ENCODE results near the gene GABRR1.
A peak's percentile ranks its signal among the peaks of the same experiment; 100 is the strongest.
"Not testable (repeated sequence)": the region's sequence is repeated elsewhere in the genome, so short reads cannot be mapped to it uniquely, and the experiment has no call there.

Gene GABRR1

DNA sequence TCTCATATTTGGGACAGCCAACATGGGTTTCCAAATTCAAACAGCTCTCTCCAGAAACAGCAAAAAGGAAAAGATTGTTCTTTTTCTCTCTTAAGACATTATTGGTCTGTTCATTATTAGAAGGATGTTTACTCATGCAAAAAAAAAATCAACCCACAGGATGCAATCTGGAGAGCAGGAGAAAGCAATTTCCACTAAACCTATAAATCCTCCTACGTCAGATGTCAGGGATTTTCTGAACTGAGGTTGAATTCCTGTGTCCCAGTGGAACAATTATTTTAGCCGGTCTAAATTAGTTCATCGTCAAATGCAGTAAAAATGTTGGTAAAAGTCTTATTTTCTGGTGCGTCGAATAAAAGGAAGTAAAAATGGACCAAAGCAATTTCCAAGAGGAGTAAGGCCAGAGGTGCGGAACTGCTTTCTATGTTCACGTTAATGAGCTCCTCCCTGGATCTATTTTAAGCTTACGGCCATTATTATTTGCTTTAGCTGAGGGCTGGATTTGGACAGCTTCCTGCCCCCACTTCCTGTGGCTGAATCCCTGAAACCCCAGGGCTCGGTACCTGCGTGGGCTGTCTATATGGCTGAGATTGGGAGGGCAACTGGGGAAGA, at the start of gene GABRR1:
GABRR1 (minus strand) TSS at position 60 of the 612 bp plus-strand sequence; CDS start at position 24, 36 bp downstream.
- no peak for DNase-seq (ENCODE audit: low spot score)

DNA sequence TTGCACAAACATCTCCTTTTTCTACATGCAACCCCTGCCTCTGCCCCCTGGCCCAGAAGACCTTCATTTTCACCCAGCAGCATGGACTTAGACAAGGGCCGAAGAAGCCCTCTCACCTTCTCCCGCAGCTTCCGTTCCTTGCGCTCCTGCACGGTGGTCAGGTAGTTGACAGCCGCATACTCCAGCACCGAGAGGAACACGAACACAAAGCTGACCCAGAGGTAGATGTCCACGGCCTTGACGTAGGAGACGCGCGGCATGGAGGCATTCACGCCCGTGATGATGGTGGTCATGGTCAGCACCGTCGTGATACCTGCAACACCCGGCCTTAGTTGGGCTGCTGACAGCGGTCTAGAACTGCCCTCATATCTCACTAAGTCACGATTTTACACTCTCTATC, 47.1 kb upstream of the GABRR1 start:
- DNase-seq (ENCODE audit: low spot score): no peak

DNA sequence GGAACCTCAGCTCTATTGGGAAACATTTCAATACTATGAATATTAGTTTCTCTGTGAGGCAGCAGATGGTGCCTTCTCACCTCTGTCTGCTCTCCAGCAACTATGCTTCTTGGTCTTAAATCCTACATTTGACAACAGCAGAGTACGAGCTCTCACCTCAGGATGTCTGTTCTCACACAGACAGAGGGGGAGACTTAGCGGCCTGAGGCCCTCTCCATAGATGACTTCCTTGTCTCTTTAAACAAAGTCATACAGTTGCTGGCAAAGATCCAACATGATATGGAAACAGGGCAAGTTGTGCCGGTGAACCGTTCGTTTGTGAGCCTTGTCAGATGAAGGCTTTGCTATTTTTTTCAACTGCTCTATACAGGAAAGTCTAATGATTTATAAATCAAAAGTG, 43.7 kb upstream of the GABRR1 start:
- DNase-seq (ENCODE audit: low spot score): no peak

DNA sequence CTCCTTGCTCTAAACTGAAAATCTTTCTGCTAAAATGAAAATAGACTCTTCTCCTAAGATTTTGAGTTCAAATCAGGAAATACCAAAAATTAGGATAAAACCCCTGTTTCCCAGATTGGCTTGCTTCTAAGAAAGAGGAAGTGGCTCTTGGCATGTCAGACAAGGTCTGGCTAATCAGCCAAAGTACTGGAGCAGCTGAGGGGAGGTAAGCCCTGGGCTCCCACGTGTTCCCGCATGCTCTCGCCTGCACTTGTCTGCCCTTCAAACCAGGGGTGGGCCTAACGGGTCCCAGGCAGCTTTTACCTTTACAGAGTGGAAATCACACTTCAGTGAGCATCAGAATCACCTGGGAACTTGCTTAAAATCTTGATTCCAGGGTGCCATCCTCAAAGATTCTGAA, 43.2 kb upstream of the GABRR1 start:
- no peak for DNase-seq (ENCODE audit: low spot score)

DNA sequence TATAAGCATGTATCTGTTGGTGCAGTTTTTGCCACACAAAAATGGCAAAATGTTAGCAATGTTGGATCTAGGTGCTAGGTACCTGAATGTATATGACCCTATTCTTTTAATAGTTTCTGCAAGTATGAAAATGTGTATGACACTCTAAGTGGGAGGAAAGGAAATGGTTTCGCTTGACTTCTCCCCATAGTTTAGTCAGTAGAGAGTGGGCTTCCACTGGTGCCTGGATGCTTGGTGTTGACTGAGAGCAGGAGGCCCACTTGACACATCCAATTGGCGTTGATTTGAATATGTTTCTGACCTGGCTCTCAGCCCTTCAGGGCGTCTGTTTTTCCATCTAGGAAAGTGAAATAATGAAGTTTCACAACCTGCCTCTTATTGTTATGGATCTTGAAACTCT, 41.8 kb upstream of the GABRR1 start:
- DNase-seq (ENCODE audit: low spot score): no peak

DNA sequence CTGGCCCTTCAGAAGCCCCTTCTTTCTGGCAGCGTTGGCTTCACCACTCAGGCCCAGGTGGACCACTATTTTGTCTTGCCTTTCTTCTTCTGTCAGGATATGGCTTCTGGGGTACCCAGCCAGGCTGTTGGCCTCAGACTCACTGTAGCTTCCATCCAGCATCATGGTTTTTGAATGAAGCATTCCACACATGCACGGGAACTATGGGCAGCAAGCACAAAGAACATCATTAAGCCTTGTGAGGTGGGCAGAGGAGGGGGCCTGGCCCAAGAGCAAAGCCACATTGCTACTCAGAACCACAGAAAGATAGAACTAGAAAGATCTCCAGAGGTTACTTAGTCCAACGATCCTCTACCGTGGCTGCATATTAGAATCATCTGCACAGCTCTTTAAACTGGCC, 40.6 kb upstream of the GABRR1 start:
- no peak for DNase-seq (ENCODE audit: low spot score)

DNA sequence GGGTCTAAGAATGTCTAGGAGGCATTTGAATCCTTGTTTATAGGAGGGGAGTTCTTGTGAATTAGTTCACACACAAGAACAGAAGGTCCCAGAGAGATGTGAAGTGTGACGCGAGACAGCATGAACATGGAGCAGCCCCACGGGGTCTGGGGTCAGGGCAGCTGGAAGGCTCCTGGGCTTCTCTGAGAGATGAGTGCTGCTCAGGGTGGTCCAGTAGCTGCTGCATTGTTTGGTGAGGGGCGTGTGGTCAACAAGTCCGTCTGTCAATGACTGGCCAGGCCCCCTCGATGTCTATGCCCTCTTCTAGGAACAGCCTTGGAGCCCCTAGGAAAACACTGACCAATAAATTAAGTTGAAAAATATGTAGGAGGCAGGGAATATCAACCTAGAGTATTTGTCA, 40.2 kb upstream of the GABRR1 start:
- DNase-seq (ENCODE audit: low spot score): no peak

DNA sequence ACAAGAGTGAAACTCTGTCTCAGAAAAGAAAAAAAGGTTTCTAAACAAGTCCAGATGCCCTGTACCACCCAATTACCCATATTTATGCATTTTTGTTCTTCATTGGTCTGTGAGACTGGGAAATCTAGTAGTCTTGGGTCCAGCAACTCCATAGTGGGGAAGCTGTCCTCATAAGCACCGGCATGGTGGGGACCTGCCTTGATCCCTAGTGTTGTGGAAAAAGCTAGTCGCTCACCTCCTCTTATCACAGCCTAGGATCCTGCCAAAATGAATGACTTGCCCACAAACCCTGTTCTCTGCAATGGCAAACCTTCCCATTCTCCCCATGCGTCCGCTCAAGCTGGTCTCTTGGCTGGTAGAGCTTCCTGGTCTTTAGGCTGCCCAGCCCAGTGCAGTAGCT, 38.3 kb upstream of the GABRR1 start:
- no peak for DNase-seq (ENCODE audit: low spot score)

DNA sequence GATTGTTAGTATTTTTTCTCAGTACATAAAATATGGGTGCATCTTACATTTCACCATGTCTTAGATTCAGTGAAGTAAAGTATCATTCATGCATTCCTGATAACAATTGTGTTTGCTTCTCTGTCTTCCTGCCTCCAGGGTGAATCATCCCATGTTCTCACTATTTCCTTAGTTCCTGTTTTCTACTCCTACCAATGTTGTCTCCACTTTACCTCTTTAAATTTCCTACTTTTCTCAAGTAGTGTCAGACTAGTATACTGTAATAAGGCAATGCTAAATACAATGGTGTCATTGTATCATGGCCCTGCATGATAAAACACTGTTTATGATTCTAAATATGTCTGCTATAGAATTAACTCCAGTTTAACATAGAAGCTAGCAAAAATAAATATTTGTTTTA, 37.4 kb upstream of the GABRR1 start:
- no peak for DNase-seq (ENCODE audit: low spot score)

DNA sequence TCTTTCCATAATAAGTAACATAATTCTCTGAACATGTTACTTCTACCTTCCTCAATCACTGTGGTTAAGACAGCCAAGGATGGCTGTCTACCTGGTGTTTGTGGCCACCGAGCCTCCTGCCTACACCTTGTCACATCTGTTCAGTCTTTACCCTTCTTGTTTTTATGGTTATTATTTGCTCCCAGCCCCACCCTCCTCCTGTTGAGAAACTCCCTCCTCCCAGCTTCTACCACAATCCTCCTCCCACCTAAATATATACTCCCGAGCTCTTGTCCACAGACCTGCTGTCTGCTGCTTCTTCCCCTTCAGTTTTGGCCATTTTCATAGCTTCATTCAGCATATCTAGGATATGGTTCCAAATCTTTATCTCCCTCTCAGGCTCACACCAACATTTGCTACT, 35.7 kb upstream of the GABRR1 start:
- DNase-seq (ENCODE audit: low spot score): no peak

DNA sequence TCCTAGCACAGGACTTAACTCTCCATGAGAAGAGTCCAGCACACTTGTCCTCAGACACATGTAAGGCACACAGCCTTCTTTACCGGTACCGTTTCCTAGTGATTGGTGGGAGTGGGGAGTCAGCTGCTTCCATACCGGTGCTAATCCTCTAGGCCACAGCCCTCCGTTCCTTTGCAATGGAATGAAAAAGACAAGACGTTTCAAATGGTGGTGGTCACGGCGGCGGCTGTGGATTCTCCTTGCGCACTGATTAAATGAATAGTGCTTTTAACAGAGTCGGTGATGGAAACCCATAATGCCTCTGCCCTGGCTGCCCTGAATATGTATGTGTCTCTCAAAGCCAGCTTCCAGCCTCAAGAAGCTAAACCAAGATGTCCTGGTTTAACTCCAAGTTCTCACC, 34.8 kb upstream of the GABRR1 start:
- DNase-seq (ENCODE audit: low spot score): no peak

DNA sequence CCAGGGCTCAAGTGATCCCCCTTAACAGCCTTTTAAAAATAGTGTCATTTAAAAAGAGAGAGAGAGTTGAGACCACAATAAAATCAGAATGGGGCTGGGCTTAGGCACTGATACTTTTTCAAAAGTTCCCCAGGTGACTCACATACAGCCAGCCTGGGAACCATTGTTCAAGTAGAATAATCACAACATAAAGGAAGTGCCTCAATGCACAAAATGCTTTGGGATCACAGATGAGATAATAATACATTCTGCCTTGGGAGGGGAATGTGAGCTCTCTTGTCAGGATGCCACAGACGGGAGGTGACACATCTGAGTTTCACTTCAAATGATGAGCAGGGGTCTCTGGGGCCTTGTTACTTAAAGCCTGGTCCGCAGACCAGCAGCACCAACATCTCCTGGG, 34.0 kb upstream of the GABRR1 start:
- DNase-seq (ENCODE audit: low spot score): no peak

DNA sequence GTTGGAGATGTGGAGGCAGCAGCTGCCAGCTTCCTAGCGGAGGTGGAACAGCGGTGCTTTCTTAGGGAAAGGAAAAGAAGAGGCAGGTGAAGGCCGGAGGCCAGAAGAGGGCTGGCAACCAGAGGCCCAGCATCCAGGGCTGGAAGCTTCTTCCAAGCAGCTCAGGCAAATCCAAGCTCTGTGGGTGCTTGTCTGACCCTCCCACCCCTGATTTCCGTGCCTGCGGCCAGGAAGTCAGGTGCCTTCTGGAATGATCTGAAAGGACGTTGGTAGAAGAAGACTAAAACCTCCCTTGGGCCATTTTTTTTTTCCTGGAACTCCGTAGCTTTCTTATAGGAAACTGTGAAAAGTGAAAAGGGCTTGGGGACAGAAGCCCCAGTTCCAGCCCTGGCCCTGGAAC, 33.1 kb upstream of the GABRR1 start:
- no peak for DNase-seq (ENCODE audit: low spot score)

DNA sequence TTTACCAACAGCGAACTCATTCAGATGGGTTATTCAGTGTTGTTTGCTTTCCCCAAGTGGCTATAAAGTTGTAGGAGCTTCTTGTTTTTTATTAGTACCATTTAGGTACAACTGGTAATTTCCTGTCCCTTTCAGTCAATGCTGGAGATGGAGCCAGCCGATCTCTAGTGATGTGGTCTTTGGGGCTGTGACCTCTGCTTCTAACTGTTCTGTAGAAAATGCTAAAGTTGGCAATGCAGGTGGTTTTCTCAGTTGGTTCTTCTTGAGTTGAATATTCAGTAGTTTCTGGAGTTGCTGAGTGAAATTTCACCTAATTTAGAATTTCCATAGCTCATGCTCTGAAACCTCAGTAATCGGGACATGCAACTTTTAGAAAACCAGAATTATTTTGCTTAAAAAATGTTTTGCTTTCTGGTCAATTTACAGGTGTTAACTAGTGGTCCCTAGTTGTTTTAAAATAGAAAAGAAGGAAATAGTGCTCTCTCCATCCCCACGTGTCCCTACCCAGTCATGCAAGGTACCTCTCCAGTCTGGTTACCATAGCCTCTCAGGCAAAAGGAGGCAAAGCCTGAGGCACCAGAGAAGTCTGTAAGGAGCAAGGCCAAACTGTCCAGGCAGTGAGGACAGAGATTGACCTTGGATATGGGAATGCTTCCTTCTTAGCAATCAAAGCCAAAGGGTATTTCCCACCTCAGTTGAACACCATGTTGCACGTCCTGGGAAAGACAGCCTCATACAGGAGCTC, 27.3 kb upstream of the GABRR1 start:
- no peak for DNase-seq (ENCODE audit: low spot score)

DNA sequence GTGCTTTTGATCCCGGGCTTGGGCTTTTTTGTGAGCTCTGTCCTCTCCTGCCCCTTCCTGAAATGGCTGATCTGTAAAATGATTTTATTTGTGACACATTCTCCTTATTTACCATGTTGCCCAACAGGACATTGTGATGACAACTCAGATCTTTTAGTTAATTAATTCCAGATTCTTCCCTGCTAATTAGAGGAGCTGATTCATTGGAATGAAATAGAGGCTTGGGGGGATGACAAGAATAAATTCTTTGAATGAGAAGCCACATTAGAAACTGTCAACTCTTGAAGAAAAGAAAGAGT, 26.1 kb upstream of the GABRR1 start:
- no peak for DNase-seq (ENCODE audit: low spot score)

DNA sequence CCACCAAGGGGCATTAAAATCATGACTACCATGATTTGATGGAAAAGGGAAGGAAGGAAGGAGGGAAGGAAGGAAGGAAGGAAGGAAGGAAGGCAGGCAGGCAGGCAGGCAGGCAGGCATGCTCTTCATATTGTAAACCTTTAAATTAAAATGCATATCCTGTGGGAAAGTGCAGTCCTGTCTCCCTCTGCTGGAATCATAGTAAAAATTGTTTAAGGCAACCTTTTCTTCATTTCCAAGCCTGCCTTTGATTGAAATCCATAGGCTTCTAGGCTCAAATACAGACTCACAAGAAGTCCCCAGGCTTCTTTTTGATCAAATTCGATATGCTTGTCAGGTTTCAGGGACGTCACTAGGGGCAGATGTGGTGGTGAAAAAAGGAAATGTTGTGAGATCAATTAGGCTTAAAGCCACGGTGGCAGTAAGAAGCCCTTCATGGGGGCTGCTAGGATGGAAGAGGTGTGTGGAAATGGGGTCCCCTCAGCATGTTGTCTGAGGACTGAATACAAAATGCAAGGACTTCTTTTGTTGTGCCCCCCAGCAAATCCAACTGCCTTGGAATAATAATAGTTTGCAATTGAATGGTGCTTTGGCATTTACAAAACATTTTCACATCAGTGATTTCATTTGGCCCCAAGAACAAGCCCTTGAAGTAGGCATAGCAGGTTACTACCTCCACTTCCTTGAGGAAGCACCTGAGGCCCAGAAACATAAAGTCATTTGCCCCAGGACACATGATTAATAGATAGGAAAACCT, 25.6 kb upstream of the GABRR1 start:
- peak; percentile 32 for DNase-seq (ENCODE audit: low spot score)

DNA sequence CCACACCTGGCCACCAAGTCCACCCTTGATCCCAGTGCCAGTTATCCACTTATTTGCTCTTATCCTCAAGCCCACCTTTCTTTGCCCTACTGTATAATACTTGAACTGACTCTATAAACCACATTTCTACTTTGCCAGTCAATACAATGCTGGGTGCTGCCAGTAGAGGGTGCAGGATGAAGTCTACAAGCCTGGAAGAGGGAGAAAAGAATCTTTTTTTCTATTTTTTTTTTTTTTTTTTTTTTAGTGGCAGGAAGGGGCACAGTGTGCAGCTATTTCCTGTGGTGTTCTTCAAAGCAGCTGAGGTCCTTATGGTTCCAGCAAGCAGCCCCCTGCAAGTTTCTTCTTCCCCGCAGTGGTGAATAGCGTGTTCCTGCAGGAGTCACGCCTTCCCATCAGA, 22.2 kb upstream of the GABRR1 start:
- peak; percentile 7 for DNase-seq (ENCODE audit: low spot score)

DNA sequence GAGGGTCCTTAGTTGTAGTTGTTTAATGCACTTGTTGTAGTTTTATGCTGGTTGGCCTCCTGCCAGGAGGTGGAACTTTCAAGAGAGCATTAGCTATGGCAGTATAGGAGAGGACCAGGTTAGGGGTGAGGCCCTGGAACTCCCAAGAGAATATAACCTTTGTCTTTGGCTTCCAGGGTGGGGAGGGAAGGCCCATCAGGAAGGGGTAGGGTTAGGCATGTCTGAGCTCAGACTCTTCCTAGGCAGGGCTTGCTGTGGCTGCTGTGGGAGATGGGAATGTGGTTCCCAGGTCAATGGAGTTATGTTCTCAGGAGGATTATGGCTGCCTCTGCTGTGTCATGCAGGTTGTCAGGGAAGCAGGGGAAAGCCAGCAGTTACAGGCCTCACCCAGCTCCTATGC, 20.0 kb upstream of the GABRR1 start:
- DNase-seq (ENCODE audit: low spot score): no peak

DNA sequence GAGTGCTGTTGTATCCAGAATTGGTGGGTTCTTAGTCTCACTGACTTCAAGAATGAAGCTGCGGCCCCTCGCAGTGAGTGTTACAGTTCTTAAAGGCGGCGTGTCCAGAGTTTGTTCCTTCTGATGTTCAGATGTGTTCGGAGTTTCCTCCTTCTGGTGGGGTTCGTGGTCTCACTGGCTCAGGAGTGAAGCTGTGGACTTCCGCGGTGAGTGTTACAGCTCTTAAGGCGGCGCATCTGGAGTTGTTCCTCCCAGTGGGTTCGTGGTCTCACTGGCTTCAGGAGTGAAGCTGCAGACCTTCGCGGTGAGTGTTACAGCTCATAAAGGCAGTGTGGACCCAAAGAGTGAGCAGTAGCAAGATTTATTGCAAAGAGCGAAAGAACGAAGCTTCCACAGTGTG, 16.4 kb upstream of the GABRR1 start:
- not testable (repeated sequence) for DNase-seq (ENCODE audit: low spot score)

DNA sequence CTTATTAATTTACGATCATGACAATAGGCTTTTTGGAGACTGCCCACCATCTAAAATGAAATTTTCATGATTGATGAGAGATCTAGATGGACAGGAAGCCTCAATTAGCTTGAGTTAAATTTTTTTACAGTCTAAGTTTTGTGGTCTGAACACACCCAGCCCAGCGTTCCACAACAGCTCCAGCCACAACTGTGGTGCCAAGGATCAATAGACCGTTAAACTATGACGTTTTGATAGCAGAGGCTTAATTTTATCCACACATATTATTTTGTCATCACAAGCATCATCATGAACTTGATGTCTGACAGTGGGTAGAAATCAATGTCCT, 5.5 kb upstream of the GABRR1 start:
- DNase-seq (ENCODE audit: low spot score): no peak

DNA sequence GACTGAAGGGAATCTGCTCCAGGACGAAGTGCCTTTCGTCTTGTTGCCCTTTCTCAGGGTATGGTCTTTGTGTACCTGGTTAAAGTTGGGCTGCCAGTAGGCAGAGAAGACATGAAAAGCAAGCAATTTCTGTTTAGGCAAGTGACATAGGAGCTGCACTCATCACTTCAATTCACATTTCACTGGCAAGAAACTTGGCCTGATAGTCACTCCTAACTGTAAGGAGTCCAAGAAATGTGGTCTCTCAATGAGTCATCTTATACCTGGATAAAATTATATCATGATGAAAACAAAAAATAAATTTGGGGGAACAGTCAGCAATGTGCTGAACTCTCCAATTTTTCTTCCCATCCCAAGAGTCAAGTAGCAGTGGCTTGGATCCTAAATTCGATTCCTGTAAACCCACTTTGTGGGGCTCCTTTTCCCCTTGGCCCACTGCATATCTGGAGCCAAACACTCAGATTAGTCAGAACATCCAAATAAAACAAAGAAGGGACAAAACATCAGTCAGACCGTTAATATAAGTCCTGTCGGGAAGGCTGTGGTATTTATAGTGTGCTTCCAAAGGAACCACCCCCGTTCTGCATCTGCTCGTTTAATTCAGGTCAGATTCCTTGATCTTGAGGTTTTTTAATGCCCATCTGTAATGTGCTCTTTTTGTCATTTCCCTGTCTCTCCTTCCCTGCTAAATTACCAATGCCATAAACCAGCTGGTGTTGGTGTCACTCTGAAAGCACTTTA, 5.0 kb upstream of the GABRR1 start:
- DNase-seq (ENCODE audit: low spot score): no peak

DNA sequence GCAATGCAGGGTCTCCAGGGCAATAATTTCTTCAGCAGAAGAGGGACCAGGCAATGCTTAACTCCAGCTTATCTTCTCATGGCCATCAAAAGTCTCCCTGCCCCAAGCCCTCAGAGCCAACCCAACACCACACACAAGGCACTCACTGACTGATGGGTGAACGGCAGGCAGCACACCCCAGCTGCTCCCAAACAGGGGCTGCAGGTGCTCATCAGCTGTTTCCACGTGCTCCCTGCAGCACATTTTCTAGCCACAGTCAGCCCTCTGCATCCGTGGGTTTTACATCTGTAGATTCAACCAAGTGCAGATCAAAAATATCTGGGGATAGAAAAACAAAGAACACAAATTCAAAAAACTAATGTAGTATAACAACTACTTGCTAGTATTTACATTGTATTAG, 4.0 kb upstream of the GABRR1 start:
- DNase-seq (ENCODE audit: low spot score): no peak

DNA sequence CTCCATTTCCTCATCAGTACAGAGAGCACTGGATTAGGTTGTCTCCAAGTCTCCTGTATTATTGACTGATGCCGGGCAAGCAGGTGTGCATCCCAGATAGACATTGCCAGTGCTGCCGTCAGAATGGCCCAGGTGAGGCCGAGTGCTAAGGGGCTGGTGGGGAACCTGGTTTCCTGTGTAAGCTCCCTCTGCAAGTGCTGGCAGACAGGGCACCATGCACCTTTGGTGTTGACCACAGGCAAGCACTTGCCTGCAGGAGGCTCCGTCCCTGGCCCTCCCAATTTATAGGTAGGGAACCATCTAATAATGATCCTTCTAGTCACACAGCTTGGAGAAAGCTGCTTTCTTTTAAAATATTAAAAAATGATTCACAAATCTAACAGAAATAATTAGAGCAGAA, 747 bp downstream of the GABRR1 start:
- DNase-seq (ENCODE audit: low spot score): no peak
